CD4-positive, alpha-beta T cell treated with Interleukin-1 beta for 1 hour (primary cell): ENCODE results near the gene BTN3A1.
A peak's percentile ranks its signal among the peaks of the same experiment; 100 is the strongest.
"Not testable (repeated sequence)": the region's sequence is repeated elsewhere in the genome, so short reads cannot be mapped to it uniquely, and the experiment has no call there.

Experiments
- DNase-seq, 2 donors: peaks; one replicate each; pipeline ENCODE4 v3.0.0-alpha.2; 2020 to 2022

Gene BTN3A1

DNA sequence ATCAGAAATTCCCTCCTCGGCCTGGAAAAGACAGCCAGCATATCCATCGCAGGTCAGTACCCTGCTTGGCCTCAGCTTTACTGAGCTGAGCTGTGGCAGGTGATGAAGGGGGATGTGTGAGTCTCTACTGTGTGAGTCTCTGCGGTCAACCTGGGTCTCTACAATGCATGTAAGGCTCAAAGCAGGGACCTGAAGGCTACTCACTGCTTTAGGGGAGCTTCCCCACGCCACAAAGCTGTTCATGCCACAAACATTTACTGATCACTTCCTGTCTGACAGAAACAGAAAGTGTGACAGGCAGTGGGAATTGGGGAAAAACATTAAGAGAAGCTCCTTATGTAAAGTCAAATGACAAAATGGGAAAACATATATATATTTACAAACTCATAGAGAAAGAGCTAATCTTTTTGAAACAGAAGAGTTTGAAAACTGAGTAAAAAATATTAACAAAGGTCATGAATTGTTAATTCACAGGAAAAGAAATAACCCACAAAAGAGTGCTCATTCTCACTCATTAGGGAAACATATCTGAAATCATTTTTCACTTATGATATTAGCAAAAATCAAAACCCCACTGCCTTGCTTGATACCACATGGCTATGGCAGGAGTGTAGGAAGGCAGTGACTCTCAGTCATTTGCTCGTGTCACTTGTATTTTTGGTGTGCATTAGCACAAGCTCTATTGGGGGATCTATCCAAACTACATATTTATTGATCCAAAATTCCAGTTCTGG is 44.0 kb downstream of the BTN3A1 start:
- peak; percentile 23 to 61 for DNase-seq

DNA sequence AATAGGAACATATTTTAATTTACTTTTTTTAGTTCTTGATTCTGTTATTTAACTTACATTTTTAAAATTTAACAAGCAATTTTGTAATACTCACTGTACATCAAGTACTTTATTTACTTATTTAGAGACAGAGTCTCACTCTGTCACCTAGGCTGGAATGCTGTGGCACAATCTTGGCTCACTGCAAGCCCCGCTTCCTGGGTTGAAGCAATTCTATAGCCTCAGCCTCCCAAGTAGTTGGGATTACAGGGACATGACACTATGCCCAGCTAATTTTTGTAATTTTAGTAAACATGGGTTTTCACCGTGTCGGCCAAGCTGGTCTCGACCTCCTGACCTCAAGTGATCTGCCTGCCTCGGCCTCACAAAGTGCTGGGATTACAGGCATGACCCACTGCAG is 45.2 kb downstream of the BTN3A1 start:
- no peak for DNase-seq

DNA sequence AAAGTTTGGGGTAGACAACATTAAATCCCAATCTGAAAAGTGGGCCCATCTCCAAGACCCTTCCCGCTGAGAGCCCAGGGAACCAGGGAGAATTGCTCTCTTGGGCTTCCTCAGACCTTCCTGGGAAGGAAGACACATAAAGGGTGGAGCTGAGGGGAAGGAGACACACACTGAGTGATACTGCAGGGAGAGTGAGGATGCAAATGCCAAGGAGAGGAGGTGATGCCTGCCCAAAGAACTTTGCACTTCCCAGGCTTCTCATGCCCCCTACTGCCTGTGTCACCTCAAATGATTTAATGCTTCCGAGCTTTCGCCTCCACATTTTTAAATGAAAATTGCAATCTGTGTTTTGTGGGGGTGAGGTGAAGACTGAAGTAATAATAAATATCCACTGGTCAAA is 48.2 kb downstream of the BTN3A1 start:
- DNase-seq: no peak

DNA sequence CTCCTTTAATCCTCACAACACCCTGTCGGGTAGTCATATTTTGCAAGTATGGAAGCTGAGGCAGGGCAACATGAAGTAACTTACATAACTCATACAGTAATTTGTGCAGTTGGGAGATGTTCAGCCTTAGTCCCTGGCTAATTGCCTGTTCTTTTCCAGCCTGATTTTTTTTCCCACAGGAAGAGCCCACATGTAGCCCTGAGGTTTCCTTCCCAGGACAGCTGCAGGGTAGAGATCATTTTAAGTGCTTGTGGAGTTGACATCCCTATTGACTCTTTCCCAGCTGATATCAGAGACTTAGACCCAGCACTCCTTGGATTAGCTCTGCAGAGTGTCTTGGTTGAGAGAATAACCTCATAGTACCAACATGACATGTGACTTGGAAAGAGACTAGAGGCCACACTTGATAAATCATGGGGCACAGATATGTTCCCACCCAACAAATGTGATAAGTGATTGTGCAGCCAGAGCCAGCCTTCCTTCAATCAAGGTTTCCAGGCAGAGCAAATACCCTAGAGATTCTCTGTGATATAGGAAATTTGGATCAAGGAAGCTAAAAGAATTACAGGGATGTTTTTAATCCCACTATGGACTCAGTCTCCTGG is 50.7 kb downstream of the BTN3A1 start:
- DNase-seq: no peak

DNA sequence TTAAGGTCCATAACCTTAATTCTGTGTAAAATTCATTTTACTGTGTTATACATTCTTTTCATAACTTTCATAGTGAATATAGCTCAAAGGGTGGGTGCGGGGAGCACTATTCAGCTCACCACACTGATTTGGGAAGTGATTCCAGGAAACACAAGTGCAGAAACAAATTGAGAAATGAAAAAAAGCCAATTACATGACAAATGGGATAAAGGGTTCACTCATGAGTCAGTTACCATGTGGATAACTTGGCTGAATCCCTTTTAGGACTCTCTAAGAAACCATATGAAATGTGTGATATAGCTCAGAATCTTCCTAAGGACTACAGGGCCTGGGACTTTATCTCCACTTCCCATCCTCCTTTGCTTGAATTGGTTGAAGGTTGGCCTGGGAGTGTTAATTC is 52.6 kb downstream of the BTN3A1 start:
- no peak for DNase-seq

DNA sequence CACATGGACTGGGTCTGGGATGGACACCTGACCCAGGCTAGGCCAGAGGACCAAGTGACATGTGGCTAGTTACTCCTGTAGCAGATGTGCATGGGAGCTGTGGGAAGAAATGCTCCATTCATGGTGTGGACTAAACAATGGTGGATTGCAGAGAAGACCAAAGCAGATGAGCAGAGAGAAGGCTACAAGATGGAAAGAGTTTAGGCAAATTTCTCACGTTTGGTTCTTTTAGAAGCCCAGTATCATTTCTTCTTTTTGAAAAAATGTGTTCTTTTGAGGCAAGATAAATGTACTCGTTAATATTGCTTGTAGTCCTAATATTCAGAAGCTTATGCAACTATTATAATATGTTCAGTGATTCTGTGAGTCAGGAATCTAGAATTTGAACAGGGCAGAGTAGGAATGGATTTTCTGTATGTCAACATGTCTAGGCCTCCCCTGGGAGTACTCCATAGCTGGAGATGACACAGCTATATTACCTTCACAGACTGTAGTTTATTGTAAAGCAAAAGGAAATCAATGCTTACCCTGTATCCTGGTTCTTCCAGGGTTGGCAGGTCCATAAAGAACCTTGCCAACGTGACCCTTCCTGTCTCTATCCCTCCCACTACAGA is 53.4 kb downstream of the BTN3A1 start:
- no peak for DNase-seq

DNA sequence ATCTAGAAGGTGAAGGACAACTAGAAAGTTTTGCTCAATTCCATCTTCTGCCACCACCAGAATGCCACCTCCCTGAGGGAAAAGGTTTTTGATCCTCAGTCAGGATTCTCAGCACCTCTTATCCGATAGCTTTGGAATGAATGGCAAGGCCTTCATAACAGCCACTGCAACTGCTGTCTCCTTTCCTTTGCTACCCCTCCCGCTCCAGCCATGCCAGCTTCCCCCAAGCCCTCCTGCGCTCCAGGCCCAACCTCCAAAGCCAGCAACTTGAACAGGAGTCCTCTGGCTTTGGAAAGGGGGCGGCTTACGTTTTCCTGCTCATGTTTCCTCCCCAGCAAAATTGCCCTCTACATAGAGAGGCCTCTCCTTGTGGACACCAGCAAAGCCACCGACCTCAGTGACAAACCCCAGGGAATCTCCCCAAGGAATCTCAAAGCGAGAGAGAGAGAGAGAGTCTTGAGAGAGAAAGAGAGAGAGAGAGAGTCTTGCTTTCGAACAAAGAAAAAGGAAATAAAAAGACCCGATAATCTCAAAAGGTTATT is 55.3 kb downstream of the BTN3A1 start:
- DNase-seq: no peak

DNA sequence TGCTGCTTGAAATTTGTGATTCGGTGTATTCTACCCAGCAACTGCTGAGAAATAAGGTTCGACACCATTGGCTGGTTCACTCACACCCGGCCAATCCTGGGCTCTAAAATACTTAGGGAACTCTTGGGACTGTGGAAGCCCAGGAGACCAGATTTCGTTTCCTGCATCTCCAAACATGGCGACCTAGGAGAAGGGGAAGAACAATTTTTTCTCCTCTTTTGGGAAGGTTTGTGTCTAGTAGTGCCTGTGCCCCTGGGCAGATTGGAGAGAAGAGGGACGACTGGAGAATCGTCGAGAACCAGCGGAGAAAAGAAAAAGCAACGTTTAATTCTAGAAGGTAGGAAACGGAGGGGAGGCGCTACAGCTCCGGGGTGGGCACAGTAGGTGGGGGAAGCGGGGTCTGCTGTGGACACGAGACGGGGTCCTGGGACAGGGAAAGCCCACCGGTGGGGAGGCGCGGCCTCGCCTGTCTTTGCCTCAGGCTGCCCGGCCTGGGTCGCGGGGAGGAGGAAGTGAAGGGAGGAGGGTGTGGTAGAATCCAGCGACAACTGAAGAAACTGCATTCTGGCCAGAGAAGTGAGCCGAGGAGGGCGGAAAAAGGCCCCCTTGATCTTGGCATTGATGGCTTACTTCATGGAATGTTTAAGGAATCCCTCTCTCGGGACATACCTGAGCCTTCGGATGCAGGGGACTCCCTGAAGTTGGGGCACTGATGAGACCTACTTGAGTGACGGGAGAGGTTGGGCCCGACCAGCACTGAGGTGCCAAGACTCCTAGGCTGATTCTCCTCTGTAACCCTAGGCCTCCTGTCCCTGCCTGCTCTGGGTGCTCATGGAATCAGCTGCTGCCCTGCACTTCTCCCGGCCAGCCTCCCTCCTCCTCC is 56.0 kb downstream of the BTN3A1 start, which contains the start of gene BTN2A1:
Gene BTN2A1, plus strand, starts transcription at position 150 of the 883 bp plus-strand sequence. Its CDS starts 682 bp downstream, at position 832.
- peak; percentile 78 to 85 for DNase-seq

DNA sequence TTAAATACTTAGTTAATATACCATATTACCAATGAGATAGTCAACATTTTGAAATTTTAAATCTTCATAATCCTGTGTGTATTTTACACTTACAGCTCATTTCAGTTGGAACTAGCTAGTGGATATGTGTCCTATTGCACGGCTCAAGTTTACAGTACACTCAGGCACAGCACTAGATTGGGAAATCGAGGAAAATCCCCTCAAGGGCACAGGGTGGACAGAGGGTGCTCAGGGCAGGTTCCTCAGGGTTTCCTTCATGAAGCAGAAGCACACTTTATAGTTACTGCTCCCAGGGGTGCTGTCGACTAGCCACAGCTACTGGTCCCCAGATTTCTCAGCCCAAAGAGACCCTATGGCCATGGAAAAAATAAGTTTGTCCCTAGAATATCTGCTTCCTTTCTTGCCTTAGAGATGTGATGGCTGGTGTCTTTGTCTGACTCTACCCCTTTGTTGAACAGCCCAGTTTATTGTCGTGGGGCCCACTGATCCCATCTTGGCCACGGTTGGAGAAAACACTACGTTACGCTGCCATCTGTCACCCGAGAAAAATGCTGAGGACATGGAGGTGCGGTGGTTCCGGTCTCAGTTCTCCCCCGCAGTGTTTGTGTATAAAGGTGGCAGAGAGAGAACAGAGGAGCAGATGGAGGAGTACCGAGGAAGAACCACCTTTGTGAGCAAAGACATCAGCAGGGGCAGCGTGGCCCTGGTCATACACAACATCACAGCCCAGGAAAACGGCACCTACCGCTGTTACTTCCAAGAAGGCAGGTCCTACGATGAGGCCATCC is 57.1 kb downstream of the BTN3A1 start:
- peak in 1 of 2 donors; percentile 19 for DNase-seq

DNA sequence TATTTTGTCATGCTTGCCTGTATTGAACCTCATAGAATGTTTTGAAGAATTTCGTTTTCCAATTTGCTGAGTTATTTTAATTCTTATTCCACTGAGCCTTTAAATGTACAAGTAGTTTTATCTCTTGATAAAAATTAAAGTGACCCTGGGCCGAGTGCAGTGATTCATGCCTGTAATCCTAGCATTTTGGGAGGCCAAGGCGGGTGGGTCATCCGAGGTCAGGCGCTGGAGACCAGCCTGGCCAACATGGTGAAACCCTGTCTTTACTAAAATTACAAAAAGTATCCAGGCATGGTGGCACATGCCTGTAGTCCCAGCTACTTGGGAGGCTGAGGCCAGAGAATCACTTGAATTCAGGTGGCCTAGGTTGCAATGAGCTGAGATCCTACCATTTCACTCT is 59.3 kb downstream of the BTN3A1 start:
- DNase-seq: not testable (repeated sequence)

DNA sequence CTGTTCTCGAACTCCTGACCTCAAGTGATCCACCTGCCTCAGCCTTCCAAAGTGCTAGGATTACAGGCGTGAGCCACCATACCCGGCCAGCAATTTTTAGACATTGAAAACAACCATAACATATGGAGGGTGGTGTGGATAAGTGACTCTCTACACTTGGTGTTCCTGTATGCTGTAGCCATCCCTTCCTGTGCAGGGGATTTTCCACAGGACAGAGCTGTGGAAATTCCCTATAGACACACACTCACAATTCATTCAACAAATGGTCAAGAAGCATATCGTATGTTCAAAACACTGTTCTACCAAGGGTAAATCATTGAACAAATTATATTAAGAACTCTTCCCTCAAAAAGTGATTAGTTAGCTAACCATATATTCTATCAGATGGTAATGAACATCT is 61.9 kb downstream of the BTN3A1 start:
- DNase-seq: no peak

DNA sequence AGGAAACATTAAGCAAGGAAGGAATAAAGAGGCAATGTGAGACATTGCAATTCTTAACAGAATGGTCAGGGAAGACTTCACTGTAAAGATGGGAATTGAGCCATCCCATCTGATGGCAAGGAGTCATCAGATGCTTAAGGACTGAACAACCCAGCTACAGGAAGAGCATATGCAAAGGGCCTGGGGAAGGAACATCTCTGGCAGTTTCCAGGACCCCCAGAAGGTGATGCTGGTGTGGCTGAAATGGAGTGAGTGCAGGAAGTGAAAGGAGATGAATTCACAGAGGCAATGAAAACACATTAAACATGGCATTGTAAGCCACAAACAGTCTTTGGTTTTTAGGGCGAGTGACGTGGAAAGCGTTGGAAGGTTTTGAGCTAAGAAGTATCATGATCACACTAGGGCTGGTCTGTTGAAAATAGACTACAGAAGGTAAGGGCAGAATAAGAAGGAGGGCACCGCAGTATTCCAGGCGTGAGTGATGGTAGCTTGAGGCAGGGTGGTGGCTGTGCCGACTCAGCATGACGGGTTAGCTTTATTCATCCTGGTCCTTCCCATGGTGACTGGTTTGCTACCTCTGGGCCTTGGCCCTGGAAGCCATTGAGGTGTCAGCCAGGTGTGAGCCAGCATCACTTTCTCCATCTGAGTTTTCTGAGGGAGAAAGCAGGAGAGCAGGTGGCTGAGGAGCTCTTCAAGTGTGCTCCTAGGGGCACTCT is 62.5 kb downstream of the BTN3A1 start:
- no peak for DNase-seq
